HCT116 (cell line): Measurements from ENCODE around the gene CTDNEP1. TPM values are rescaled to one million over a fixed set of nuclear protein-coding genes. Genes with fewer than 3 reads are reported as not detected.
A peak's percentile ranks its signal among the peaks of the same experiment; 100 is the strongest.

ENCODE experiments used
- ATAC-seq: fragments of 200-7000 bp; cut with Tn5 transposase; 2 replicates; pipeline ENCODE4 v1.9.1; 2020; ENCODE audit warnings: mild to moderate bottlenecking, moderate library complexity
- BruUV-seq: library from RNA; stranded (reverse); fragments of 400-500 nt; replicated peaks from 2 replicates; lab custom pipeline; 2021; lab: Mats Ljungman, UMichigan
- CTCF ChIA-PET: fragments of 300-600 bp; sonication (Branson Sonifier 250); formaldehyde crosslinking; loops from one replicate; lab custom pipeline; 2021; ENCODE audit warnings: antibody characterized with exemption; lab: Charles Lee
- POLR2A ChIA-PET: fragments of 300-600, 350-600 bp; sonication (Branson Sonifier 250); formaldehyde crosslinking; loops from one replicate; lab custom pipeline; 2021; ENCODE audit warnings: antibody characterized with exemption; lab: Charles Lee
- RAD21 ChIA-PET, 2 experiments: fragments of 300-600 bp; sonication (Branson Sonifier 250); formaldehyde crosslinking; loops; one replicate each; lab custom pipeline; 2023; ENCODE audit warnings: low total read pairs in 2 of 2; ENCODE audit not compliant: uncharacterized antibody in 2 of 2, unreplicated experiment in 2 of 2, low non-redundant PET in 1 of 2; lab: Charles Lee
- DNase-seq: peaks from one replicate; pipeline ENCODE4 v3.0.0-alpha.2; 2010; ENCODE audit warnings: low read depth, low spot score
- H2AFZ ChIP-seq: fragments of 200-600 bp; shearing (Covaris generic), sonication (generic); 2 replicates; pipeline ENCODE4 v1.6.1; 2017; ENCODE audit warnings: low read depth, mixed run types, mixed read lengths, antibody characterized with exemption, low read length; ENCODE audit not compliant: poor library complexity, severe bottlenecking
- H3K27ac ChIP-seq: 2 replicates; pipeline ENCODE4 v1.5.1; 2012; ENCODE audit warnings: low read depth, low read length
- H3K27me3 ChIP-seq: fragments of 200-600 bp; sonication (generic); 2 replicates; pipeline ENCODE4 v1.6.1; 2016; ENCODE audit warnings: mixed run types, low read length, mixed read lengths; ENCODE audit not compliant: insufficient read depth
- H3K36me3 ChIP-seq, 2 experiments: fragments of 200-500 bp in 1 of 2; fragments of 200-600 bp in 1 of 2; sonication (Bioruptor generic) in 1 of 2; sonication (generic) in 1 of 2; 2 replicates each; pipeline versions ENCODE4 v1.5.1 to v1.6.1; 2014 to 2016; ENCODE audit warnings: low read length in 2 of 2, inconsistent platforms in 1 of 2, mixed read lengths in 1 of 2, mixed run types in 1 of 2; ENCODE audit not compliant: insufficient read depth in 2 of 2, control insufficient read depth in 1 of 2
- H3K4me1 ChIP-seq, 2 experiments: fragments of 200-600 bp in 1 of 2; sonication (generic) in 1 of 2; 2 replicates each; pipeline versions ENCODE4 v1.5.1 to v1.6.1; 2012 to 2017; ENCODE audit warnings: low read length in 2 of 2, inconsistent platforms in 1 of 2, mild to moderate bottlenecking in 1 of 2, mixed read lengths in 1 of 2, mixed run types in 1 of 2, moderate library complexity in 1 of 2; ENCODE audit not compliant: insufficient read depth in 2 of 2, control insufficient read depth in 1 of 2
- H3K4me2 ChIP-seq: fragments of 200-600 bp; sonication (generic); 2 replicates; pipeline ENCODE4 v1.6.1; 2017; ENCODE audit warnings: mixed run types, low read length, mixed read lengths
- H3K4me3 ChIP-seq, 2 experiments: fragments of 200-600 bp in 1 of 2; sonication (generic) in 1 of 2; replicated peaks in 1 of 2; 2 replicates each; pipeline ENCODE4 v1.5.1; 2011 to 2016; ENCODE audit warnings: low read length in 2 of 2, control low read depth in 1 of 2, low read depth in 1 of 2, mild to moderate bottlenecking in 1 of 2, mixed read lengths in 1 of 2, mixed run types in 1 of 2
- H3K79me2 ChIP-seq: fragments of 200-600 bp; sonication (generic); 2 replicates; pipeline ENCODE4 v1.6.1; 2017; ENCODE audit warnings: mild to moderate bottlenecking, mixed run types, low read length, moderate library complexity, mixed read lengths; ENCODE audit not compliant: insufficient read depth
- H3K9ac ChIP-seq: fragments of 200-600 bp; sonication (generic); 2 replicates; pipeline ENCODE4 v1.6.1; 2016; ENCODE audit warnings: low read length, mixed read lengths
- H3K9me2 ChIP-seq: fragments of 200-600 bp; sonication (generic), shearing (Covaris generic); 2 replicates; pipeline ENCODE4 v1.6.1; 2017; ENCODE audit warnings: mixed run types, mild to moderate bottlenecking, moderate library complexity; ENCODE audit not compliant: insufficient read depth
- H3K9me3 ChIP-seq, 2 experiments: fragments of 200-500 bp in 1 of 2; fragments of 200-600 bp in 1 of 2; sonication (Bioruptor generic) in 1 of 2; sonication (generic) in 1 of 2; 2 replicates each; pipeline ENCODE4 v1.6.1; 2014 to 2017; ENCODE audit warnings: low read length in 2 of 2, mixed read lengths in 2 of 2, inconsistent platforms in 1 of 2, low read depth in 1 of 2, mild to moderate bottlenecking in 1 of 2, mixed run types in 1 of 2, moderate library complexity in 1 of 2; ENCODE audit not compliant: control insufficient read depth in 1 of 2, insufficient read depth in 1 of 2
- H4K20me1 ChIP-seq: fragments of 200-600 bp; sonication (generic), shearing (Covaris generic); 2 replicates; pipeline ENCODE4 v1.6.1; 2017; ENCODE audit warnings: mixed run types, mild to moderate bottlenecking, moderate library complexity; ENCODE audit not compliant: insufficient read depth
- ELF1 ChIP-seq: IDR thresholded peaks from 2 replicates; pipeline ENCODE4 v1.6.1; 2012; ENCODE audit warnings: low read depth, borderline replicate concordance
- JUND ChIP-seq: IDR thresholded peaks from 2 replicates; pipeline ENCODE4 v1.6.1; 2012
- RAD21 ChIP-seq: IDR thresholded peaks from 2 replicates; pipeline ENCODE4 v1.6.1; 2012; ENCODE audit warnings: low read depth, mild to moderate bottlenecking
- SRF ChIP-seq: IDR thresholded peaks from 2 replicates; pipeline ENCODE4 v1.6.1; 2012; ENCODE audit warnings: low read depth
- YY1 ChIP-seq: IDR thresholded peaks from 2 replicates; pipeline ENCODE4 v1.6.1; 2011; ENCODE audit warnings: low read length, low read depth, moderate library complexity, mild to moderate bottlenecking; ENCODE audit not compliant: insufficient replicate concordance; ENCODE audit errors: extremely low read depth
- ZNF274 ChIP-seq: fragments of 200-500 bp; sonication (Bioruptor generic); IDR thresholded peaks from 2 replicates; pipeline ENCODE4 v1.6.1; 2014; ENCODE audit warnings: mild to moderate bottlenecking, low read depth, low read length, inconsistent platforms
- intact Hi-C: fragments of 100-400 bp; cut with micrococcal nuclease; formaldehyde crosslinking; loops from 2 replicates; pipeline ENCODE4 v1.10.0; 2022
- total RNA-seq: library from RNA; stranded (reverse); gene quantifications from one replicate; pipeline ENCODE4 v1.2.1, GENCODE V29; 2021; ENCODE audit not compliant: unreplicated experiment

Gene CTDNEP1
- total RNA-seq, 1 experiment from 2014 or later = 143 TPM

- TF ChIP-seq ZNF274 (no peak), YY1 (no peak), JUND (no peak), ELF1 (no peak)
Observed at GRCh38 chr17:7237761-7238419, 13.6 kb downstream of the CTDNEP1 start (continued).

DNA sequence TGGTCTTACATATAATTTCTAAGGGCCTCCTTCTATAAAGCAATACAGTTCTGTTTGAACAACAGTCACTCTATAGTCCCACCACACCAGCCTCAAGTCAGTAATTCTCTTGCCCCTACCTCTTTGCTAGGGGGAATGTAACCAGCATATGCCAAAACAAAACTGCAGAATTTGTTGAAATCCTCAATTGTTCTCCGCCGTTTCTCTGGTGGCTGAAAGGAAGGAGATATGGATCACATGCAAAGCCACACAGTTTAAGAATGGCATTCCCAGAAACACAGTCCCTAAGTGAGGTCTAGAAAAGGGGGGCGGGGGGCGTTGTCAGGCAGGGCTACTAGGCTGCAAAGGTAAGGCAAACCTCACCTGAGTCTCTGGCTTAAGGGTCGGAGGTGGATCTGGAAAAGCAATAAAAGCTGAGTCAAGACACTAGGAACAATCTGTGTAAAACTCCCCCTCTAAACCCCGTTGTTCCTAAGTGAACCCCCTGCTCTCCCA is 14.2 kb downstream of the CTDNEP1 start:
- CTCF ChIA-PET = interaction anchor here (2.3 to 3.0 kb wide), 2 partner anchors 17 to 59 kb away, joined by 5 to 16 read pairs; partner anchors contain the start of genes ACADVL and DLG4

More for the DNA sequence above, 14.2 kb downstream of the CTDNEP1 start:
- no TSS peak for BruUV-seq
- Histone ChIP-seq H3K9me3 (no peaks in the 10 kb centered on the region), H3K79me2 (peaks cover 77% of the 10 kb centered on the region), H3K9me2 (no peaks in the 10 kb centered on the region), H3K4me3 (peak overlapping the region; percentile 97 to 99), H3K27ac (peak overlapping the region; percentile 92), H3K36me3 (peaks cover 24 to 32% of the 10 kb centered on the region in 2 experiments), H2AFZ (no peak overlapping the region), H4K20me1 (no peaks in the 10 kb centered on the region; the same call in 1 of the 2 replicates), H3K4me2 (peak overlapping the region; percentile 82), H3K27me3 (no peaks in the 10 kb centered on the region), H3K9ac (peak overlapping the region; percentile 100), H3K4me1 (peaks cover 44 to 62% of the 10 kb centered on the region in 2 experiments)
- DNase-seq (no peak), ATAC-seq (no peak)
- TF ChIP-seq RAD21 (no peak), YY1 (no peak), SRF (no peak)
- intact Hi-C loops = no loop called here
- ChIA-PET RAD21 (interaction anchor here in 1 of 2 experiments (0.5 to 1.0 kb wide), 2 partner anchors 13 to 17 kb away, joined by 4 to 7 read pairs; no protein-coding TSS in a partner anchor), POLR2A (interaction anchor here (1.2 to 2.6 kb wide), 5 partner anchors 14 to 44 kb away, joined by 3 to 19 read pairs (median 5); partner anchors contain the start of genes ACADVL, CTDNEP1, DLG4 and SLC2A4)
